OCI-LY3 (cell line): ENCODE results near the gene IL1R1.

Source experiments
- CTCF ChIP-seq: fragments of 200-600, 300-600 bp; sonication (generic); IDR thresholded peaks from 2 replicates; pipeline ENCODE4 v1.5.1; 2014; ENCODE audit warnings: antibody characterized with exemption, low read length, low read depth
- EZH2phosphoT487 ChIP-seq: fragments of 200-600 bp; shearing (Covaris generic); IDR thresholded peaks from 2 replicates; pipeline ENCODE4 v1.6.1; 2018; ENCODE audit warnings: antibody characterized with exemption, mixed run types, low read depth

- TF ChIP-seq CTCF = no peak
- no peak for TF ChIP-seq EZH2phosphoT487
These were observed 33.6 kb downstream of the IL1R1 start for GRCh38 chr2:102176172-102176571.
